OCI-LY3 (cell line): ENCODE results near the gene SH3RF3.

Experiments
- EZH2phosphoT487 ChIP-seq: fragments of 200-600 bp; shearing (Covaris generic); IDR thresholded peaks from 2 replicates; pipeline ENCODE4 v1.6.1; 2018; ENCODE audit warnings: antibody characterized with exemption, mixed run types, low read depth
- TF ChIP-seq, protein P1 (sequence below): fragments of 200-600, 300-600 bp; sonication (generic); IDR thresholded peaks from 2 replicates; pipeline ENCODE4 v1.5.1; 2014; ENCODE audit warnings: antibody characterized with exemption, low read length, low read depth

DNA sequence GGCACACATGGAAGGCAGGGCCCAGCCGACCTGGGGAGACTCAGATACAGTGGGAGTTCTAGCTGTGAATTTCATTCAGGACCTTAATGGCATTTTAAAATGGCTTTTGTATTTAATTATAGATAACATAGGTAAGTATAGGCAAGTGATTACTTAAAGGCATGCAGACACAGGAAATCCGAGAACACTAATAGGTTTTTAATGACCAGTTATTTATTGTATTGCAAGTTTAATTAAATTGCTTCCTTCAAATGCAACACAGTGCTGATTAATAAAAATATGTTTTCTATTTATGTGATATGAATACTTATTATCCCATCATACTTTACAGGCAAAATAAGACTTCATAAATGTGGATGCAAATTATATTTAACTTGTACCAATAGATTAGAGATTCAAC lies 19.7 kb upstream of the SH3RF3 start:
- TF ChIP-seq, protein P1, sequence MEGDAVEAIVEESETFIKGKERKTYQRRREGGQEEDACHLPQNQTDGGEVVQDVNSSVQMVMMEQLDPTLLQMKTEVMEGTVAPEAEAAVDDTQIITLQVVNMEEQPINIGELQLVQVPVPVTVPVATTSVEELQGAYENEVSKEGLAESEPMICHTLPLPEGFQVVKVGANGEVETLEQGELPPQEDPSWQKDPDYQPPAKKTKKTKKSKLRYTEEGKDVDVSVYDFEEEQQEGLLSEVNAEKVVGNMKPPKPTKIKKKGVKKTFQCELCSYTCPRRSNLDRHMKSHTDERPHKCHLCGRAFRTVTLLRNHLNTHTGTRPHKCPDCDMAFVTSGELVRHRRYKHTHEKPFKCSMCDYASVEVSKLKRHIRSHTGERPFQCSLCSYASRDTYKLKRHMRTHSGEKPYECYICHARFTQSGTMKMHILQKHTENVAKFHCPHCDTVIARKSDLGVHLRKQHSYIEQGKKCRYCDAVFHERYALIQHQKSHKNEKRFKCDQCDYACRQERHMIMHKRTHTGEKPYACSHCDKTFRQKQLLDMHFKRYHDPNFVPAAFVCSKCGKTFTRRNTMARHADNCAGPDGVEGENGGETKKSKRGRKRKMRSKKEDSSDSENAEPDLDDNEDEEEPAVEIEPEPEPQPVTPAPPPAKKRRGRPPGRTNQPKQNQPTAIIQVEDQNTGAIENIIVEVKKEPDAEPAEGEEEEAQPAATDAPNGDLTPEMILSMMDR, result no peak
- TF ChIP-seq EZH2phosphoT487, result no peak
